Measurements from ENCODE around the gene OPRPN. TPM values are rescaled to one million over a fixed set of nuclear protein-coding genes. Genes with fewer than 3 reads are reported as not detected.

The OPRPN gene
- total and polyA plus RNA-seq, 2 experiments from 2014 or later = not detected

GRCh38 chr4:70365479-70365878 lies 32.3 kb upstream of the OPRPN start:
- H3K27ac ChIP-seq = no peak overlapping the region
- no peak for DNase-seq (ENCODE audit: low read depth in 1 of 2, low spot score in 1 of 2)
- TF ChIP-seq CTCF (IDR thresholded peaks at IDR 0.05; ENCODE audit: low read depth, low read length) = no peak

GRCh38 chr4:70367813-70368212 lies 29.9 kb upstream of the OPRPN start:
- Histone ChIP-seq H3K36me3 (no peaks in the 10 kb centered on the region), H3K4me3 (no peak overlapping the region), H3K4me1 (ENCODE audit: low read depth) (no peaks in the 10 kb centered on the region), H3K27me3 (no peaks in the 10 kb centered on the region), H3K9me3 (ENCODE audit: low read depth) (no peaks in the 10 kb centered on the region), H3K27ac (no peak overlapping the region)
- TF ChIP-seq CTCF (IDR thresholded peaks at IDR 0.05; ENCODE audit: low read depth, low read length) = no peak
- DNase-seq (ENCODE audit: low read depth in 1 of 2, low spot score in 1 of 2) = no peak

More at GRCh38 chr4:70365479-70365878, 32.3 kb upstream of the OPRPN start:
- H3K4me1 ChIP-seq (ENCODE audit: low read depth) = no peaks in the 10 kb centered on the region
- H3K9me3 ChIP-seq (ENCODE audit: low read depth) = no peaks in the 10 kb centered on the region
- no peaks in the 10 kb centered on the region for H3K27me3 ChIP-seq
- H3K4me3 ChIP-seq = no peak overlapping the region
- H3K36me3 ChIP-seq = no peaks in the 10 kb centered on the region

GRCh38 chr4:70371987-70372386 lies 25.8 kb upstream of the OPRPN start:
- DNase-seq (ENCODE audit: low read depth in 1 of 2, low spot score in 1 of 2) = no peak
- TF ChIP-seq CTCF (IDR thresholded peaks at IDR 0.05; ENCODE audit: low read depth, low read length) = no peak
- H3K27me3 ChIP-seq = no peaks in the 10 kb centered on the region

GRCh38 chr4:70372760-70373159 lies 25.0 kb upstream of the OPRPN start:
- DNase-seq (ENCODE audit: low read depth in 1 of 2, low spot score in 1 of 2) = no peak
- no peaks in the 10 kb centered on the region for H3K36me3 ChIP-seq
- no peaks in the 10 kb centered on the region for H3K27me3 ChIP-seq
- H3K4me1 ChIP-seq (ENCODE audit: low read depth) = no peaks in the 10 kb centered on the region
- no peaks in the 10 kb centered on the region for H3K9me3 ChIP-seq (ENCODE audit: low read depth)
- no peak overlapping the region for H3K27ac ChIP-seq
- no peak overlapping the region for H3K4me3 ChIP-seq
- no peak for TF ChIP-seq CTCF (IDR thresholded peaks at IDR 0.05; ENCODE audit: low read depth, low read length)

More at GRCh38 chr4:70371987-70372386, 25.8 kb upstream of the OPRPN start:
- no peak overlapping the region for H3K4me3 ChIP-seq
- no peak overlapping the region for H3K27ac ChIP-seq
- H3K9me3 ChIP-seq (ENCODE audit: low read depth) = no peaks in the 10 kb centered on the region
- no peaks in the 10 kb centered on the region for H3K36me3 ChIP-seq
- no peaks in the 10 kb centered on the region for H3K4me1 ChIP-seq (ENCODE audit: low read depth)

- Histone ChIP-seq H3K4me3 (no peak overlapping the region), H3K27ac (no peak overlapping the region), H3K9me3 (ENCODE audit: low read depth) (no peaks in the 10 kb centered on the region), H3K27me3 (no peaks in the 10 kb centered on the region), H3K4me1 (ENCODE audit: low read depth) (no peaks in the 10 kb centered on the region), H3K36me3 (no peaks in the 10 kb centered on the region)
- TF ChIP-seq CTCF (IDR thresholded peaks at IDR 0.05; ENCODE audit: low read depth, low read length) = no peak
- no peak for DNase-seq (ENCODE audit: low read depth in 1 of 2, low spot score in 1 of 2)
Measured at GRCh38 chr4:70380578-70380977, 17.2 kb upstream of the OPRPN start.

GRCh38 chr4:70382691-70383181 lies 15.0 kb upstream of the OPRPN start, which contains the start of gene SMR3B:
SMR3B (plus strand) TSS chr4:70383131; CDS start chr4:70384511, 1,380 bp downstream.
- H3K4me1 ChIP-seq (ENCODE audit: low read depth) = no peaks in the 10 kb centered on the region
- H3K27ac ChIP-seq = no peak within 1 kb of the TSS
- H3K36me3 ChIP-seq = no peaks in the 10 kb centered on the region
- H3K9me3 ChIP-seq (ENCODE audit: low read depth) = no peaks in the 10 kb centered on the region
- TF ChIP-seq CTCF (IDR thresholded peaks at IDR 0.05; ENCODE audit: low read depth, low read length) = no peak
- no peaks in the 10 kb centered on the region for H3K27me3 ChIP-seq
- no peak within 1 kb of the TSS for H3K4me3 ChIP-seq
- no peak for DNase-seq (ENCODE audit: low read depth in 1 of 2, low spot score in 1 of 2)

All from cardiac muscle cell (in vitro differentiated cells and primary cell).